Esophagus muscularis mucosa (tissue), 4 donors: Measurements from ENCODE around the gene ZNF280B. TPM values are rescaled to one million over a fixed set of nuclear protein-coding genes. Genes with fewer than 3 reads are reported as not detected.
"Not testable (repeated sequence)": the region's sequence is repeated elsewhere in the genome, so short reads cannot be mapped to it uniquely, and the experiment has no call there.

Experiments used
- DNase-seq: peaks from one replicate; pipeline ENCODE4 v3.0.0-alpha.2; 2017; ENCODE audit errors: extremely low spot score
- H3K27ac ChIP-seq, 4 donors: fragments of 200-600 bp; sonication (generic); replicated peaks in 1 of 4; 1 replicate in 3 of 4; 2 replicates in 1 of 4; pipeline ENCODE4 v1.5.1; 2016 to 2019; ENCODE audit warnings: mild to moderate bottlenecking in 1 of 4
- H3K27me3 ChIP-seq, 4 donors: fragments of 200-600 bp; sonication (generic); one replicate each; pipeline versions ENCODE4 v1.5.1 to v1.6.0; 2016 to 2019
- H3K36me3 ChIP-seq, 4 donors: fragments of 200-600 bp; sonication (generic); one replicate each; pipeline ENCODE4 v1.5.1; 2016 to 2019
- H3K4me1 ChIP-seq, 4 donors: fragments of 200-600 bp; sonication (generic); one replicate each; pipeline ENCODE4 v1.5.1; 2016 to 2019
- H3K4me3 ChIP-seq, 4 donors: fragments of 200-600 bp; sonication (generic); 1 replicate in 2 of 4; 2 replicates in 2 of 4; pipeline ENCODE4 v1.5.1; 2016 to 2019; ENCODE audit warnings: mild to moderate bottlenecking in 4 of 4, moderate library complexity in 1 of 4
- H3K9me3 ChIP-seq, 4 donors: fragments of 200-600 bp; sonication (generic); 1 replicate in 3 of 4; 2 replicates in 1 of 4; pipeline ENCODE4 v1.5.1; 2016 to 2019
- CTCF ChIP-seq, 3 experiments: fragments of 200-600 bp in 2 of 3; fragments of 450-650 bp in 1 of 3; sonication (generic) in 2 of 3; IDR thresholded peaks; one replicate each; pipeline ENCODE4 v1.5.1; 2017 to 2019; ENCODE audit warnings: antibody characterized with exemption in 3 of 3, mild to moderate bottlenecking in 2 of 3, moderate library complexity in 1 of 3
- EP300 ChIP-seq: sonication (generic); formaldehyde crosslinking; IDR thresholded peaks from one replicate; pipeline ENCODE4 v1.6.1; 2017; ENCODE audit warnings: antibody characterized with exemption
- POLR2A ChIP-seq: fragments of 450-650 bp; IDR thresholded peaks from one replicate; pipeline ENCODE4 v1.6.1; 2017; ENCODE audit warnings: antibody characterized with exemption, moderate library complexity, mild to moderate bottlenecking, low read depth
- POLR2AphosphoS5 ChIP-seq, 2 donors: sonication (generic); formaldehyde crosslinking; IDR thresholded peaks; one replicate each; pipeline ENCODE4 v1.6.1; 2017; ENCODE audit warnings: antibody characterized with exemption in 2 of 2
- WGBS: methylation state at CpG from one replicate; pipeline ENCODE4 v1.1.5; 2018; 5-methylcytosine and 5-hydroxymethylcytosine counted together
- intact Hi-C: fragments of 100-400 bp; cut with DNase I; formaldehyde crosslinking; loops from one replicate; pipeline ENCODE4 v1.15.1; 2023
- total RNA-seq, 4 donors: library from RNA; depleted of rRNA; stranded (reverse); fragments of >200 nt; gene quantifications; one replicate each; pipeline versions ENCODE4 v1.1.0 to v1.2.1, GENCODE V29; 2016

ZNF280B gene
- total RNA-seq, 4 donors from 2014 or later, result 0.33 to 0.71 (median 0.55) TPM

- Histone ChIP-seq H3K27me3 (peaks cover 0 to 7% (median 0%) of the 10 kb centered on the region in 4 donors), H3K9me3 (peaks cover 0 to 3% (median 0%) of the 10 kb centered on the region in 4 donors), H3K27ac (no peak overlapping the region), H3K4me3 (no peak overlapping the region), H3K4me1 (no peaks in the 10 kb centered on the region), H3K36me3 (no peaks in the 10 kb centered on the region)
- 79% methylated on average over 2 of the region's 2 CpGs for WGBS
- intact Hi-C loops, result no loop called here
- no peak for DNase-seq
- TF ChIP-seq POLR2AphosphoS5 (IDR thresholded peaks at IDR 0.05), result no peak
- TF ChIP-seq EP300, result no peak
- TF ChIP-seq CTCF (IDR thresholded peaks at IDR 0.05), result no peak
- TF ChIP-seq POLR2A, result no peak
Measured at GRCh38 chr22:22474733-22475132, 33.8 kb downstream of the ZNF280B start.

- H3K4me1 ChIP-seq, H3K27ac ChIP-seq, H3K36me3 ChIP-seq, H3K4me3 ChIP-seq, H3K27me3 ChIP-seq, DNase-seq, intact Hi-C loops: not testable (repeated sequence)
- 63% methylated on average over 5 of the region's 5 CpGs for WGBS
- peaks cover 0 to 26% (median 9%) of the 10 kb centered on the region in 4 donors for H3K9me3 ChIP-seq
Measured at GRCh38 chr22:22471104-22471503, 37.4 kb downstream of the ZNF280B start.

- DNase-seq, result no peak
- H3K27me3 ChIP-seq, result peaks cover 0 to 23% (median 0%) of the 10 kb centered on the region in 4 donors
- TF ChIP-seq POLR2A (no peak), CTCF (IDR thresholded peaks at IDR 0.05) (no peak), POLR2AphosphoS5 (IDR thresholded peaks at IDR 0.05) (no peak), EP300 (no peak)
- no peak overlapping the region for H3K4me3 ChIP-seq
- WGBS, result 67% methylated on average over 2 of the region's 2 CpGs
- intact Hi-C loops, result loop anchor here (10.0 kb wide), 1 partner anchor 485 kb away; no protein-coding TSS in a partner anchor
- H3K27ac ChIP-seq, result no peak overlapping the region
- H3K9me3 ChIP-seq, result peaks cover 0 to 26% (median 9%) of the 10 kb centered on the region in 4 donors
- no peaks in the 10 kb centered on the region for H3K36me3 ChIP-seq
- no peaks in the 10 kb centered on the region for H3K4me1 ChIP-seq
Measured at GRCh38 chr22:22469527-22469926, 39.0 kb downstream of the ZNF280B start.

GRCh38 chr22:22468794-22469469 is 39.6 kb downstream of the ZNF280B start:
- H3K4me3 ChIP-seq, H3K27ac ChIP-seq, DNase-seq, H3K36me3 ChIP-seq, H3K4me1 ChIP-seq: not testable (repeated sequence)
- WGBS, result 85% methylated on average over 11 of the region's 11 CpGs
- intact Hi-C loops, result loop anchor here (10.0 kb wide), 1 partner anchor 486 kb away; no protein-coding TSS in a partner anchor
- peaks cover 0 to 29% (median under 1%) of the 10 kb centered on the region in 4 donors for H3K27me3 ChIP-seq
- peaks cover 0 to 26% (median 9%) of the 10 kb centered on the region in 4 donors for H3K9me3 ChIP-seq

GRCh38 chr22:22467112-22467511 is 41.4 kb downstream of the ZNF280B start:
- H3K9me3 ChIP-seq, result peaks cover 0 to 26% (median 9%) of the 10 kb centered on the region in 4 donors
- no peaks in the 10 kb centered on the region for H3K36me3 ChIP-seq
- no peak for DNase-seq
- WGBS, result 83% methylated on average over 1 of the region's 1 CpG
- H3K4me1 ChIP-seq, result no peaks in the 10 kb centered on the region
- H3K4me3 ChIP-seq, result no peak overlapping the region
- peaks cover 0 to 47% (median 9%) of the 10 kb centered on the region in 4 donors for H3K27me3 ChIP-seq
- intact Hi-C loops, result loop anchor here (10.0 kb wide), 1 partner anchor 488 kb away; no protein-coding TSS in a partner anchor
- H3K27ac ChIP-seq, result no peak overlapping the region
- TF ChIP-seq POLR2A (no peak), EP300 (no peak), POLR2AphosphoS5 (IDR thresholded peaks at IDR 0.05) (no peak), CTCF (IDR thresholded peaks at IDR 0.05) (no peak)
